ENCODE data around the gene PEX6. TPM values are rescaled to one million over a fixed set of nuclear protein-coding genes. Genes with fewer than 3 reads are reported as not detected.

The PEX6 gene
- total and polyA plus RNA-seq, 4 donors, result 8.8 to 22.9 (median 13.8) TPM

DNA sequence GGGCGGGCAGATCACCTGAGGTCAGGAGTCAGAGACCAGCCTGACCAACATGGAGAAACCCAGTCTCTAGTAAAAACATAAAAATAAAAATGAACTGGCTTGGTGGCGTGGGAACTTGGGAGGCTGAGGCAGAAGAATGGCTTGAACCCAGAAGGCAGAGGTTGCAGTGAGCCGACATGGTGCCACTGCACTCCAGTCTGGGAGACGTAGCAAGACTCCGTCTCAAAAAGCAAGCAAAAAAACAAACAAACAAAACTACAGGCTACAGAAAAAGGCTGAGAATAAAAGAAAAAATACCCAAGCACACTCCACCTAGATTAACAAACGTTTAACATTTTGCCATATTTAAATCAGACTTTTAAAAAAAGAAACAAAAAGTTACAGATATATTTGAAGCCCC lies 57.2 kb downstream of the PEX6 start:
- Histone ChIP-seq H3K36me3 (ENCODE audit: control insufficient read depth in 4 of 4, insufficient read depth in 4 of 4, low read length in 4 of 4) (no peaks in the 10 kb centered on the region), H3K9me3 (ENCODE audit: control insufficient read depth in 4 of 4, insufficient read depth in 3 of 4, low read length in 3 of 4) (no peaks in the 10 kb centered on the region), H3K4me3 (no peak overlapping the region), H3K4me1 (ENCODE audit: control insufficient read depth in 5 of 5, insufficient read depth in 5 of 5, low read length in 5 of 5) (no peaks in the 10 kb centered on the region), H3K27ac (ENCODE audit: low read depth in 1 of 2, low read length in 1 of 2) (no peak overlapping the region), H3K27me3 (ENCODE audit: control insufficient read depth in 3 of 3, insufficient read depth in 3 of 3, low read length in 2 of 3) (no peaks in the 10 kb centered on the region), H3K9ac (ENCODE audit: insufficient read depth in 1 of 2, low read length in 2 of 2) (no peak overlapping the region)
- TF ChIP-seq, protein P1, sequence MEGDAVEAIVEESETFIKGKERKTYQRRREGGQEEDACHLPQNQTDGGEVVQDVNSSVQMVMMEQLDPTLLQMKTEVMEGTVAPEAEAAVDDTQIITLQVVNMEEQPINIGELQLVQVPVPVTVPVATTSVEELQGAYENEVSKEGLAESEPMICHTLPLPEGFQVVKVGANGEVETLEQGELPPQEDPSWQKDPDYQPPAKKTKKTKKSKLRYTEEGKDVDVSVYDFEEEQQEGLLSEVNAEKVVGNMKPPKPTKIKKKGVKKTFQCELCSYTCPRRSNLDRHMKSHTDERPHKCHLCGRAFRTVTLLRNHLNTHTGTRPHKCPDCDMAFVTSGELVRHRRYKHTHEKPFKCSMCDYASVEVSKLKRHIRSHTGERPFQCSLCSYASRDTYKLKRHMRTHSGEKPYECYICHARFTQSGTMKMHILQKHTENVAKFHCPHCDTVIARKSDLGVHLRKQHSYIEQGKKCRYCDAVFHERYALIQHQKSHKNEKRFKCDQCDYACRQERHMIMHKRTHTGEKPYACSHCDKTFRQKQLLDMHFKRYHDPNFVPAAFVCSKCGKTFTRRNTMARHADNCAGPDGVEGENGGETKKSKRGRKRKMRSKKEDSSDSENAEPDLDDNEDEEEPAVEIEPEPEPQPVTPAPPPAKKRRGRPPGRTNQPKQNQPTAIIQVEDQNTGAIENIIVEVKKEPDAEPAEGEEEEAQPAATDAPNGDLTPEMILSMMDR (IDR thresholded peaks at IDR 0.05; ENCODE audit: control extremely low read depth, extremely low read depth), result no peak
- ATAC-seq (ENCODE audit: insufficient read depth, low FRiP score) (no peak), DNase-seq (no peak)
- WGBS, 2 donors, result 68 to 82% methylated on average over 6 of the region's 6 CpGs

DNA sequence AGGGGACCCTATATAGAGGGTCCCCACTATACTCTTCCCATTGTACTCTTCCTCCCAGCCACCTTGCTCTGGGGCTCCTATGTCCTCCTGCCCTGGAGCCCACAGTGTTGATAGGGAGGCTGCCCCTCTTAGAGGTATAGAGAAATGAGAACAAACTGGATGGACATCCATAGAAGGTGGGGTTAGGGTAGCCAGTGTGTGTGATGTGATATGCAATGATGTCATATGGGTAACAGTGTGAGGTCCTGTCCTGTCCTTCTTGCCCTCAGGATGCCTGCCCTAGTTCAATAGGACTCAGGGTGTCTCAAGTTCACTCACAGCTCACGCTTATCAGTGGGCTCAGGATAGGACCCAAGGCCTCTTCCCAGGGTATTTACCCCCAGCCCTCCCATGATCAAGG lies 62.7 kb downstream of the PEX6 start:
- H3K9ac ChIP-seq (ENCODE audit: insufficient read depth in 1 of 2, low read length in 2 of 2), result no peak overlapping the region
- DNase-seq (no peak), ATAC-seq (ENCODE audit: insufficient read depth, low FRiP score) (no peak)
- TF ChIP-seq, protein P1 (IDR thresholded peaks at IDR 0.05; ENCODE audit: control extremely low read depth, extremely low read depth), result no peak
- no peaks in the 10 kb centered on the region for H3K36me3 ChIP-seq (ENCODE audit: control insufficient read depth in 4 of 4, insufficient read depth in 4 of 4, low read length in 4 of 4)
- H3K27me3 ChIP-seq (ENCODE audit: control insufficient read depth in 3 of 3, insufficient read depth in 3 of 3, low read length in 2 of 3), result no peaks in the 10 kb centered on the region
- H3K4me3 ChIP-seq, result no peak overlapping the region
- no peak overlapping the region for H3K27ac ChIP-seq (ENCODE audit: low read depth in 1 of 2, low read length in 1 of 2)
- WGBS, 2 donors, result 80 to 93% methylated on average over 1 of the region's 1 CpG
- no peaks in the 10 kb centered on the region for H3K9me3 ChIP-seq (ENCODE audit: control insufficient read depth in 4 of 4, insufficient read depth in 3 of 4, low read length in 3 of 4)
- peaks cover 0 to 1% (median 0%) of the 10 kb centered on the region in 5 donors for H3K4me1 ChIP-seq (ENCODE audit: control insufficient read depth in 5 of 5, insufficient read depth in 5 of 5, low read length in 5 of 5)

DNA sequence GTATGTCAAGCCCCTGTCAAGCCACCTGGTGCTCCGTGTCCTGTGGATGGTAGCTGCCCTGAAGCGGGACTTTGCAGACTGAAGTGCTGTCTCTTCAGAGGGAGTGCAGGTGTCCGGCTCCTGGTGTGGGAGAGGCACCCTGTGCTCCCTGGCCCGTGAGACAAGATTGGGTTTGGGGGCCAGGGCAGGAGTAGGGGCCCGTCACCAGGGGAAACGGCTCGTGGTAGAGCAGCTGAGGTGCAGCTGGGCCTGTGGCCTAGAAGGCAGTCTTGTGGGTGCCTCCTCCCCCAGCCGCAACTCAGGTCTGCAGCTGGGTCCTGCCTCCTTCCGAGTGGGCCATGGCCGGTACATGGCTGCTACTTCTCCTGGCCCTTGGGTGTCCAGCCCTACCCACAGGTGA lies 63.2 kb downstream of the PEX6 start, which contains the start of gene PTCRA:
TSS of gene PTCRA (plus strand) at position 322 of the 400 bp plus-strand sequence. CDS start at position 339, 17 bp downstream.
- WGBS, 2 donors, result 74 to 77% methylated on average over 7 to 10 of the region's 10 CpGs
- no peaks in the 10 kb centered on the region for H3K36me3 ChIP-seq (ENCODE audit: control insufficient read depth in 4 of 4, insufficient read depth in 4 of 4, low read length in 4 of 4)
- H3K9ac ChIP-seq (ENCODE audit: insufficient read depth in 1 of 2, low read length in 2 of 2), result no peak within 1 kb of the TSS
- ATAC-seq (ENCODE audit: insufficient read depth, low FRiP score) (no peak), DNase-seq (no peak)
- peaks cover 0 to 1% (median 0%) of the 10 kb centered on the region in 5 donors for H3K4me1 ChIP-seq (ENCODE audit: control insufficient read depth in 5 of 5, insufficient read depth in 5 of 5, low read length in 5 of 5)
- TF ChIP-seq, protein P1 (IDR thresholded peaks at IDR 0.05; ENCODE audit: control extremely low read depth, extremely low read depth), result no peak
- H3K27ac ChIP-seq (ENCODE audit: low read depth in 1 of 2, low read length in 1 of 2), result no peak within 1 kb of the TSS
- H3K4me3 ChIP-seq, result no peak within 1 kb of the TSS
- H3K9me3 ChIP-seq (ENCODE audit: control insufficient read depth in 4 of 4, insufficient read depth in 3 of 4, low read length in 3 of 4), result no peaks in the 10 kb centered on the region
- no peaks in the 10 kb centered on the region for H3K27me3 ChIP-seq (ENCODE audit: control insufficient read depth in 3 of 3, insufficient read depth in 3 of 3, low read length in 2 of 3)

DNA sequence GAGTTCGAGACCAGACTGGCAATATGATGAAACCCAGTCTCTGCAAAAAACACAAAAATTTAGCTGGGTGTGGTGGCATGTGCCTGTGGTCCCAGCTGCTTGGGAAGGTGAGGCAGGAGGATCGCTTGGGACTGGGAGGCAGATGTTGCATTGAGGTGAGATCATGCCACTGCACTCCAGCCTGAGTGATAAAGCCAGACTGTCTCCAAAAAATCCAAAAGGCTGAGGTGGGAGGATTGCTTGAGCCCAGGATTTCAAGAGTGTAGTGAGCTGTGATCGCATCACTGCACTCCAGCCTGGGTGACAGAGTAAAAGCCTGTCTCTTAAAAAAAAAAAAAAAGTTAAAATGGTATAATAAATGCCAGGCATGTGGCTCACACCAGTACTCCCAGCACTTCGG lies 64.4 kb downstream of the PEX6 start:
- 78 to 88% methylated on average over 4 of the region's 4 CpGs for WGBS, 2 donors

More for the DNA sequence above, 64.4 kb downstream of the PEX6 start:
- Histone ChIP-seq H3K27ac (ENCODE audit: low read depth in 1 of 2, low read length in 1 of 2) (no peak overlapping the region), H3K36me3 (ENCODE audit: control insufficient read depth in 4 of 4, insufficient read depth in 4 of 4, low read length in 4 of 4) (no peaks in the 10 kb centered on the region), H3K4me3 (no peak overlapping the region), H3K27me3 (ENCODE audit: control insufficient read depth in 3 of 3, insufficient read depth in 3 of 3, low read length in 2 of 3) (no peaks in the 10 kb centered on the region), H3K4me1 (ENCODE audit: control insufficient read depth in 5 of 5, insufficient read depth in 5 of 5, low read length in 5 of 5) (peaks cover 0 to 1% (median 0%) of the 10 kb centered on the region in 5 donors), H3K9ac (ENCODE audit: insufficient read depth in 1 of 2, low read length in 2 of 2) (no peak overlapping the region), H3K9me3 (ENCODE audit: control insufficient read depth in 4 of 4, insufficient read depth in 3 of 4, low read length in 3 of 4) (no peaks in the 10 kb centered on the region)
- TF ChIP-seq, protein P1 (IDR thresholded peaks at IDR 0.05; ENCODE audit: control extremely low read depth, extremely low read depth), result no peak
- no peak for DNase-seq
- ATAC-seq (ENCODE audit: insufficient read depth, low FRiP score), result no peak
